Ammon's horn (tissue), 1 donor: ENCODE data around the gene SP1.
"Not testable (repeated sequence)": the region's sequence is repeated elsewhere in the genome, so short reads cannot be mapped to it uniquely, and the experiment has no call there.

ENCODE experiments used
- DNase-seq: peaks from one replicate; pipeline ENCODE4 v3.0.0-alpha.2; 2016; ENCODE audit warnings: low spot score

The SP1 gene

DNA sequence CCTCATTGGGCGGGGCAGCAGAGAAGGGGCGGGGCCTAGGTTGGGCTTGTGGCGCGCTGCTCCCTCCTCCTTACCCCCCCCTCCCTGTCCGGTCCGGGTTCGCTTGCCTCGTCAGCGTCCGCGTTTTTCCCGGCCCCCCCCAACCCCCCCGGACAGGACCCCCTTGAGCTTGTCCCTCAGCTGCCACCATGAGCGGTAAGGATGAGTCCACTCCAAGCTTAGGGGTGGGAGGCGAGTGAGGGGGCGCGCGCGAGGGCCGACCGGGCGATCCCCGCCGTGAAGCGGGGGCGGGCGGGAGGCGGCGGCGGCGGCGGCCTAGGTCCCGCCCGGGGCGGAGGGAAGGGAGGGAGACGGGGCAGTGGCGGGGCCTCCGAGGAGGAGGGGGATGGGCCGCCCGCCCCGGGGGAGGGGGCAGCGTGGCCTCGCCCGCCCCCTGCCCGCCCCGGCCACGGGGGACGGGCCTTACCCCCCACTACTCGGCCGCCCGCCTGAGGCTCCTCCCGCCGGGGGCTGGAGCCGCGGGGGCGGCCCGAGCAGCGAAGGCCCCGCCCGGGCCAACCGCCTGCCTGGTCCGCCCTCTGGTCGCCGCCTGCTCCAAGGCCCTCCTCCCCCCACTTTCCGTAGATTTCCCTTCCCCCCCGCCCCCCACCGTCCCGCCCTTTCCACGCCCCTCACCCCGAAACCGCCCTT, at the start of gene SP1:
Gene SP1 (plus strand): TSS at position 73 of the 690 bp plus-strand sequence. CDS start 116 bp downstream, at position 189.
- peak; percentile 91 for DNase-seq

DNA sequence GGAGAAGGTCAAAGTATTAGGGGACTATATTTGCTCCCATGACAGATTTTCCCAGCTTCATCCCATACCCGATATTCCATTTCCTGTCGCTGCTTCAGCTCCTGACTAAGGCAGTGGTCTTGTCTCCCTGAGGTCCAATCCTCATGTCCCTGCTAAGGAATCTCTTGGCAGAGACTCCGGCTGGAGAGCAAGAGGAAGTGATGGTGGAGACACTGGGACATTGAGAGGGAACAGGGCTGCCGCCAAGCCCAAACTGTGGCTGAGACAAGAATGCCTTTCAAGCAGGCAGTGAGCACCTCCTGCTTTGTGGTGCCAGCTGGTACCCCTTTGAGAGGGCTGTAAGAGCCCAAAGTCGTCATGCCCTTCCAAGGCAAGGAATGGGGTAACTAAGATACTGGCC, 49.3 kb upstream of the SP1 start:
- DNase-seq, result no peak

DNA sequence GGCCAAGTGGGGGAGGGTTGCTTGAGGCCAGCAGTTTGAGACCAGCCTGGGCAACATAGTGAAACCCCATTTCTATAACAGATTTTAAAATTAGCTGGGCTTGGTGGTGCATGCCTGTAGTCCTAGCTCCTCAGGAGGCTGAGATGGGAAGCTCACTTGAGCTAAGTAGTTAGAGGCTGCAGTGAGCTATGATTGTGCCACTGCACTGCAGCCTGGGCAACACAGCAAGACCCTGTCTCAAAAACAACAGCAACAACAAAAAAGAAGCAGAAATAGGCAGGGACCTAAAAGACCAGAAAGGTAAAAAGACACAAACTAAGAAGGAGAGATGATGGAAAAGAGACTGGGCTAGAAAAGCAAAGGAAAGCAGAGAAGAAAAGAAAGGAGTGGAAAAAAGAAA, 47.6 kb upstream of the SP1 start:
- not testable (repeated sequence) for DNase-seq

DNA sequence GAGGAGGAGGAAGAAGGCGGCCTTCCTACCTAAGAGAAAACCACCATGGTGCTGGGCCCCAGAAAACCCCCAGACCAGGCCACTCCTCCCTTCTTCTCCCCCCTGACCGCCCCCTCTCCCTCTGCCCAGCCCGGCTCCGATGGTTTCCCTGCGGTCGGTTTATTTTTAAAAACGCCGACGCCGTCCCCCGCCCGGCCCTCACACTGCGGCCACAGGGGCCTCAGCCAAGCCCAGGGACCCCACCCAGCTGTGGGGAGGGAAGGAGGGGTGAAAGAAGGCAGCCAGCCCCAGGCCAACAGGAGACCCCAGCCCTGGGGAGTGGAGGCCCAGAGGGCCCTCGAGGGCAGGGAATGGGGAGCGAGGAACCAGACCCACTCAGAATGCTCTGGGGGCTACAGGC, 47.2 kb upstream of the SP1 start:
- no peak for DNase-seq

DNA sequence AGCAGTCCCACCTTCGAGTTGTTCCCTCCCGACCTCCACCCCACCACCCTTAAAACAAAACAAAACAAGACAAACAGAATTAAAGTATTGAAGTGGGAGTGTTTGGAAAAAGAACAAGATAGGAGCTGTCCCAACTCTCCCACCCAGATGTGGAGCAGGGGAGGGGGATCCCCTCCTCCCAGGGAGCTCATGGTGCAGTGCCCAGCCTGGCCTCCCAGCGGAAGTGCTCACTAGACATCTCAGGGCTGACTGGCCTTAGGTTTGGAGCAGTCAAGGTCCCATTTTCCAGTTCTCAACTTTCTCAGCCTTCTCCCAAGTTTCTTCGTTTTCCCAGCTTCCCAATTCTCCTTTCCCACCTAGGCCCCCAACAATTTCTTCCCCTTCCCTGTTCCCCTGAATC, 46.7 kb upstream of the SP1 start:
- DNase-seq, result no peak

DNA sequence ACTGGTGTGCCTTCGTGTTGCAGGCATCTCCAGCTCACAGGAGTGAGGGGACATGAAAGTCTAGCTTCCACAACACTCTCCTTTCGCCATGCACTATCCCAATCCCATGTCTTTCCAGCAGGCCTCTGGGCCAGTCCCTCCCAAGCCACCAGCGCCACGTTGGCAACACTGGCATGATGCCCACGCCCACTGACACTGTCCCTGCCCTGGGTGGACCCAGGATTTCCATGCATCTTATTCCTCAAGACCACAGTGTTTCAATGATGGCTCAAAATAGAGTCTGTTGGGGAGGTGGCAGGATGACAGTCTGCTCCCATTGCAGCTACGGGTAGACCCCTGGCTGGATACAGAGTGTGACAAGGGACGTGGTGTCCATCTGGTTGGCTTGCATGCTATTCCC, 46.1 kb upstream of the SP1 start:
- no peak for DNase-seq

DNA sequence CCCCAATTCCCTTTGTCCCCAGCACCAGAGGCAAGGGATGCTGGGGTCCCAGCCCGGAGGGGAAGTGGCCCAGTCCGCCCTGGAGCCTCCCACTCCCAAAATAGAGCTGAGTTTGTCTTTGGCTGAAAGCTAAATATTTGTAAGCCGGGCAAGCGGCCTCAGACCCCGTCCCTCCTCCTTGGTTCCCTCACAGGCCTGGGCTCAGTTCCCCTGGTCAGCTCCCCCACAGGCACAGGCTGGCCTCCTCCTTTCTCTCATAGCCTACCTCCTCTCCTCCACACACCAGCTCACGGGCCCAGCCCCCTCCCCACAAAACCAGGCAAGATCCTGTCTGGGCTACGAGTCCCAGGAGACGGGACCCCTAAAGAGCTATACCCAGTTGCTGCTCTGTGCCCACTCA, 45.2 kb upstream of the SP1 start:
- DNase-seq, result no peak

DNA sequence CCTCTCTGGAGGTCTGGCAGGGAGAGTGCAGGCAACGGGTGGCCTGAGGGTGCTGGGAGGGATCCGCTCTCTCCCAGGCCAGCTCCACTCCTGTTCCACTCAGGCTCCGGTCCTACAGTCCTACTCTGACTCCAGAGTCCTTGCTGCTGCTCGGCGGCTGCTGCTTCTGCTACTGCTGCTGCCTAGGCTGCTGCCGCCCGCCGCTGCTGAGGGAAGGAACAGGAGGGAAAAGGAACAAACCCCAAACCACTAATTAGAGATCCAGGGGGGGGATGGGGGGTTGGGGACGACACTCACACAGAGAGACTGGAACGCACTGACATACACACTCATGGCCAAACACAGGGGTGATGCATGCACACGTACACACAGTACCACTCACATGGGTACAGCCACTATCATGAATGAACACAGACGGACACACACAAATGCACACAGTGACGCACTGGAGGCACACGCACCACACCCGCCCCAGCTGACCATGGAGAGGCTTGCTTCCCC, 43.7 kb upstream of the SP1 start, which contains the start of gene SP7:
Gene SP7 (minus strand): TSS at position 174 of the 501 bp plus-strand sequence. CDS start 708 bp downstream, outside the sequence.
- DNase-seq, result no peak

DNA sequence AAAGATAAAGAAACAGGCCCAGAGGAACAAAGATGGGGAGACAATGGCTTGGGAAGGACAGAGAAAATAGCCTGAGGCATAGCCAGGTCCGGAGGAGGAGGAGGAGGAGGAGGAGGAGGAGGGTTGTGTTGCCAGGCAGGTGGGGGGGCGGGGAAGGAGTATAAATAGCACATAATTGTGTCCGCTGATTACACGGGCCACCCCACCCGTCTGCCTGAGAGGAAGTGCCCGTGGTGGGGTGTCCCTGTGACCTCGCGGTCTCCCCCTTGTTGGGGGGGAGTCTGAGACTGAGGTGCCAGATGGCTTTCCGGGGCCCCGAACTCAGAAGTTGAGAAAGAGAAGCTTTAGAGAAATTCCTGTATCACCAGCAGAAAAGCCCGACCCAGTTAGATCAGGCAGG, 42.0 kb upstream of the SP1 start:
- DNase-seq, result no peak

DNA sequence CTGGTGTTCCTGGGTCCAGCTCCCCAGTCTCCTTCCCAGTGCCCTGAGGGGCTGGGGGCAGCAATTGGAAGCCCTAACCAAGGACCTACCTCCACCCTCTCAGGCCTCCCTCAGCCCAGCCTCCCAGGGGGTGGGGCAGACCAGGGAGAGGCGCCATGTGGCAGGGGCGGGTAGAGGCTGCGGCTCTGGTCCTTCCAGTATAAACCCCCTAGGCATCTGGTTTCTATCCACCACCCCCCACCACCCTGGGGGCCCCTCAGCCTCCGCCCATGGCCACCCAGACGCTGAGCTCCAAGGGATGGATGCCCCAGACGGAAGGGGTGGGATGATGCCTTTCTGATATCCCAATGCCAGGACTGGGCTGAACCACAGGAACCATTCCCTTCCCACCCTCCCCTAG, 41.1 kb upstream of the SP1 start:
- no peak for DNase-seq

DNA sequence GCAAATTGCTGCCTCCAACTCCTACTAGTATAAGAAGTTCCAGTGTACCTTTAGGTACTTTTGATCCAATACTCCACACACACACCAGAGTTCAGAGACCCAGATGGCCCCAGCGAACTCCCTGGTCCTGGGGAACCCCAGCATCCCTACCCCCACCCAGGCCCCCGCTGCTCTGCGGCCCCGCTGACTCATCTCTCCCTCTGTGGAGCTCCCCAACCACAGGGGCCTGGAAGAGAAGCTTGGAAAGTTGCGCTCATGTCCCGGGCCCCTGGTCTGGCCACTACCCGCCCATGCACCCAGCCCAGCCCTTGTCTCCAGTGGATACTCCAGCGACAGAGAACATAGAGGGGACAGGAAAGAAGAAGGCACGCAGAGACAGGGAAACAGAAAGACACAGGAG, 39.6 kb upstream of the SP1 start:
- DNase-seq, result no peak

DNA sequence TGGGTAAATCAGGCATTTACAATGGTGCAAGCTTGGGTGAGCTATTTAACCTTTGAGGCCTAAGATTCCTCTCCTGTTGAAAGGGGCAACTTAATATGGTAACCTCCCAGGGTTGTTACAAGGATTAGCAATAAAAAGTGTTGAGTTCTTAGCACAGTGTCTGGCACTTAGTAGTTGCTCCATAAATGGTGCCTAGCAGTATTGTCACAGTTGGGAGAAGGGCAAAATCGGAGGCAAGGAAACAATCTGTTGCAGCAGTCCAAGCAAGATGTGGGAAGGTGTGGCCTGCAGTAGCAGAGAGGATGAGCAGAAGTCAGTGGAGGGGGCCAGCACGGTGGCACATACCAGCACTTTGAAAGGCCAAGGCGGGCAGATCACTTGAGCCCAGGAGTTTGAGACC, 36.5 kb upstream of the SP1 start:
- no peak for DNase-seq

DNA sequence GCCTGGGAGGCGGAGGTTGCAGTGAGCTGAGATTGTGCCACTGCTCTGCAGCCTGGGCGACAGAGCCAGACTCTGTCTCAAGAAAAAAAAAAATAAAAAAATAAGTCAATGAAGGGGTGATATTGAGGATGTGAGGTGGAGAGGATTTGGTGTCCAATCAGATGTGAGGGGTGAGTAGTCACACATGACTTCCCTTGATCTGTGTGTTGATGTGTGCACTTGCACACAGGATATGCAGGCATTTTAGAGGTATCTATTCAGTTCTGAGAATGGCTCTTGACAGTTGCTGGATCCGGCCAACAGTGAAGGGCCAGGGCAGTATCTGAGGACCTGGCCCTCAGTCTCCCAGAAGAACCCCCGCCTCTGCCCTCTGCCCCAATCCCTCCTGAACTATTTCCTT, 36.0 kb upstream of the SP1 start:
- no peak for DNase-seq

DNA sequence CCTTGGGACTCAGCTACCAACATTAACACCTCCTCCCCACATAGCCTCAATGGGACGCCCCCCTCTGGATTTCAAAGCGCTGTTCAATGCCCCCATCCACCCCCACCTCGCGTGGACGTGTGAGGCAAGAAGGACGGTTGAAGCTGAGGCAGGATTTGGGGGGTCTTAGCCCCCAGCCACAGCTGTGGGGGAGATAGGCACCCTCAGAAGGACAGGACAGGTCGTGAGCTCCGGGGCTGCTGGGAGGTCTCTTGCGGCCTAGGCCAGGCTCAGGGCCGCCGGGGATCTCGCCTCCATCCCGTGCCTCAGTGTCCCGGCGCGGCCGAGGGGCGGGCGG, 35.5 kb upstream of the SP1 start:
- DNase-seq, result no peak

DNA sequence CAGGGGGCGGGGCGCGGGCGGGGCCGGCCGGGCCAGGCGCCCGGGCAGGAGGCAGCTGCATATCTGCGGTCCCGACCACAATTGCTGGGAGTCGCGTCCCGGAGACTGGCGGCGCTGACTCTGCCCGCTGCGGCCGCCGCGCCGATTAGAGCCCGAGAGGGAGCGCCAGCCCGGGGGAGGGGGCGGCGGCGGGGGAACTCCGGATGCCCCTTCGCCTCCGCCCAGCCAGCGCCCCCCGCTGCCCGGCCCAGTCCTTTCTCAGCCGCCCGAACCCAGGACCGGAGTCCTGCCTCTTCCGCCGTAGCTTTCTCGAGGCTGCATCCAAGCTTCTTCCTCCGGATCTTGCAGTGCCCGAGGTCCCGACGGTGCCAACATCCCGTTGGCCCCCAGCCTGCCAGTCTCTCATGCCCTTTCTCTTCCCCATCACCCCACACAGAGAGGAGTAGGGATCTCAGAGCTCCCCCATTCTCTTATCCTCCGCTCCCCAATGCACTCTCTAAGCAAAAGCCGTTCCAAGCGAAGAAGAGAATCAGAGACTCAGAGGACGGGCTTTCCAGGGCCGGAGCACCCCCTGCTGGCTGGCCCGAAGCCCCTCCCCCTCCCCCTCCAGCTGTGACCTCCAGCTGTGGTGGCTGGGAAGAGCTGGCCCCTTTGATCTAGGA, 35.0 kb upstream of the SP1 start:
- DNase-seq, result peak; percentile 86

DNA sequence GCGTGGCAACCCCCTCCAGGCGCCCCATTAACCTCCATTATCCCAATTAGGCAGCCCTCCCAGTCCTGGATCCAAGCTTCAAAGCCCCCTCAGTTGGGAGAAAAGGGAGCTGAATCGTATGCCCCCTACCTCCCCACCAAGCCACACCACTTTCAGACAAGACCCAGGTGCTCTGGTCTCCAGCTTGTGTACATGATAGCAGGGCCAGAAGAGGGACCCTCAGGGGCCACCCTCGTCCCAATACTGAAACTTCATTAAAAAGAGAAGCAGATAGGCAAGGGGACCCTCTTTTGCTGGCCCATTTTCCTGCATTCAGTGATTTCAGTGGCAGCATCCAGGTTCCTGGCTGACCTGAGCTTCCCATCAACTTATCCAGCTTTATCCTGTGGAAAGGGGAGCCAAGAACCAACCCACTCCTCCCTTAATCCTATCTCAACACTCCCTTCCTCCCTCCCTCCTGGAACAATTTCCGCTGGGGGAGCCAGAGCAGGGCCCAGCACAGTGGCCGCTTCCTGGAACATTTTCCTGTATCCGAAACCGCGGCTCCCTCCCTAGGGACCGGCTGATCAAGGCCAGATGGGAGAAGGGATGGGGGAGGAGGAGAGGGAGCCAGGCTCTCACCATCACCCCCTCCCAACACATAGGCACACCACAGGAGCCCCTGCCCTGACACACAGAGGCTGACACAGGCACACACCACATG, 34.3 kb upstream of the SP1 start:
- no peak for DNase-seq

DNA sequence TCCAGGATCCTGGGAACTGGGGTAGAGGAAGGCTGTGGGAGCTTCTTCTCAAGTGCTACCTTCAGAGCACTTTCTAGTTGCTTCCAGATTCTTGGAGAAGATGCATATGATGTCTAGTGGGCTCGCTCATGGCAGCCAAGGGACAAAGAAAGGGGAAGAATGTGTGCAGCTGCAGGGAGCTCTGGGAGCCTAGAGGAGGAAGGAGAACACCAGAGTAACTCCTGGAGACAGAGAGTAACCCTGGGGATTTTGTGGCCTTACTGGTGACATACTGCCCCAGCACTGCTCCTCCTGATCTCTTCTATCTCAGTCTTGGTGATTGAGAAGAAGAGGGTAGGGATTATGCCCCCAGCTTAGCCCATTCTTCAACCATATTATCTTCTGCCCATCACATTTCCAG, 33.5 kb upstream of the SP1 start:
- DNase-seq, result no peak

DNA sequence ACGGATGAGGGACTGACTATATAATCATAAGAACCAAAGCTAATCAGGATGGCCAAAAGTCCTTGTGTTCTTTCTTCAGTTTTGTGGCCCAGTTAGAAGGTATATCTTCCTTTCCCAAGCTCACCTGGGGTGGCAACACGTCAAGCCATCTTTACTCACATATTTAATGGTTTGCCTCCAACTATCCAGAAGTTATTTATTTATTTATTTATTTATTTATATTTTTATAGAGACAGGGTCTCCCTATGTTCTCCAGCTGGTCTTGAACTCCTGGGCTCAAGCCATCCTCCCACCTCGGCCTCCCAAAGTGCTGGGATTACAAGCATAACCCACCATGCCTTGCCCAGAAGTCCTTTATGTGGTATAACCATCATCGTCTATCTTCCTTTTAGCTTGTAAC, 32.1 kb upstream of the SP1 start:
- no peak for DNase-seq

DNA sequence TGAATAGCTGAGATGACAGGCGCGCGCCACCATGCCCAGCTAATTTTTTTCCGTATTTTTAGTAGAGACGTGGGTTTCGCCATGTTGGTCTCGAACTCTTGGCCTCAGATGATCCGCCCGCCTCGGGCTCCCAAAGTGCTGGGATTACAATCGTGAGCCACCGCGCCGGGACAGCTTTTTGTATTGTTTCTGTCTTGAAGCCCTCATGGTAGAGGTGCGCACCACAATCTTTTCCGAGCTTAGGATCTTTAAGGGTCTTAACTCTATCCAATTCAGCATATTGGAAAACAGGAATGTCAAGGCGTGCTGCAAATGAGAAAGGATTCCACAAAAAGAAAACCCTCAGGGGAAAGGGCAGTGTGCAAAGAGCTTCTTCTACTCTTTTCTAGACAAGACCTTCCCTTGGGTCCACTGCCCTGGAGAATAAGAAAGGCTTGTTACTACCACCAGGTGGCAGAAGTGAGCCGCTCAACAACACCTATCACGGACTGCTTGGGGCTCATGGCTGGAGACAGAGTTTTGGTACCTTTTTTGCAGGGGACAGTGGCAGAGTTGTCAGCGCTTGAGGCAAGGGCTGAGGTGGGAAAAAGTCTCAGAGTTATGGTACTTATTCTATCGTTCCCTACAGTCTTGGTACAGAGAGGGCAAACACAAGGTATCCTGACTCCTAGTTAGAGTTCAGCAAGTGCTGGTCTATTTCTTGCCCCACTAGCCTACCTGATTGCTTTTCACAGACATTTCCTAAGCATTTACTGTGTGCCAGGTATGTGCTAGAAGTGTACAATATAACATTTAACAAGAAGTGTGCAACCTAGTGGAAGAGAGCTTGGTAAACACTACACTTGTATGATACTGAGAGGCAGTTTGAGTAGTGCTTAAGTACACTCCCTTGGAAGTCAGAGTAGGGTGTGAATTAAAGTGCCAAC, 27.4 kb upstream of the SP1 start:
- DNase-seq, result peak; percentile 94

DNA sequence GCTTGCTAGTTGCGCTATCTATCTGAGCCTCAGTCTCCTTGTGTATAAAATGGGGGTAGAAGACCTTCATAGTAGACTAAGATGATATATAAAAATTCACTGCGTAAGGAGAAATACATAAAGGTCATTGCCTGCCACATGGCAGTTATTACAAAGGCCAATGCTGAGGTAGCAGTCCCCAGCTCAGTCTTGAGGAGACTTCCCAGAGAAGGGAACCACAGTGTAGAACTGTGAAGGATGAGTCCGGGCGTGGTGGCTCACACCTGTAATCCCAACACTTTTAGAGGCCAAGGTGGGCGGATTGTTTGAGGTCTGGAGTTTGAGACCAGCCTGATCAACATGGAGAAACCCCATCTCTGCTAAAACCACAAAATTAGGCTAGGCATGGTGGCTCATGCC, 26.7 kb upstream of the SP1 start:
- DNase-seq, result no peak

DNA sequence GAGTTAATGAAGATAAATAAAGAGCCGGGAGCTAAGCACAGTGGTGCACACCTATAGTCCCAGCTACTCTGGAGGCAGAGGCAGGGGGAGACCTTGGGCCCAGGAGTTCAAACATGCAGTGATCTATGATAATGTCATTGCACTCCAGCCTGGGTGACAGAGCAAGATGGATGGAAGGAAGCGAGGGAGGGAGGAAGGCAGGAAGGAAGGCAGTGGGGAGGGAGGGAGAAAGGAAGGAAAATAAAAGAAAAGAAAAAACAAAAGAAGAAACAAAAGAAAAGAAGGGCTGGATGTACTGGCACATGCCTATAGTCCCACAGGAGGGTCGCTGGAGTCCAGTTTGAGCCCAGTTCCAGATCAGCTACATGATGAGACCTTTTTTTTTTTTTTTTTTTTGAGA, 24.9 kb upstream of the SP1 start:
- no peak for DNase-seq

DNA sequence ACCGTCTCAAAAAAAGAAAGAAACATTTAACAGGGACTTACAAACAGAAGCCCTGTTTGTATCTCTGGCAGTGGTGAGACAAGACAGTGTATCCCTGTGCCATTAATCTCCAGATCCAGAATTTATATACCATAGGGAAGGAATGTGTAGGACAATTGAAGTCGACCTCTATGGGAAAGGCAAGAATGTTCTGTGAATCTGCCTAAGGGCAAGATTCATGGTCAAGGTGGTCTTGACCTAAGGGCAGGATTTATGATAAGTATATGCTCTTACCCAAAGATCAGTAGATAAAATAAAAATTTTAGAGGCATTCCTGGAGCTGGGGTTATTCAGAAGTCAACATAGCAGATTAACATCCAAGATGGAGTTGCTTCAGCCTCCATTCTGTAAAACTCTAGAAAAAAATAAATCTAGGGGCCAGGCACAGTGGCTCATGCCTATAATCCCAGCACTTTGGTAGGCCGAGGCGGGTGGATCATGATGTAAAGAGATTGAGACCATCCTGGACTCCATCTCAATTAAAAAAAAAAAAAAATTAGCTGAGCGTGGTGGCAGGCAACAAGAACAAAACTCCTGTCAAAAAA, 21.0 kb upstream of the SP1 start:
- DNase-seq, result no peak
